K562 (cell line): ENCODE measurements around the gene S100A2. TPM values are rescaled to one million over a fixed set of nuclear protein-coding genes. Genes with fewer than 3 reads are reported as not detected.

ENCODE experiments used
- CTBP1 ChIP-seq: fragments of 450-650 bp; IDR thresholded peaks from 2 replicates; pipeline ENCODE4 v1.6.1; 2016; ENCODE audit warnings: borderline replicate concordance
- NCOA6 ChIP-seq: fragments of 450-650 bp; IDR thresholded peaks from 2 replicates; pipeline ENCODE4 v1.6.1; 2017; ENCODE audit warnings: mild to moderate bottlenecking
- POLR2A ChIP-seq: fragments of 450-650 bp; conservative IDR thresholded peaks from 2 replicates; pipeline ENCODE4 v1.6.1; 2016
- RBM39 ChIP-seq: fragments of 200-400 bp; formaldehyde crosslinking; optimal IDR thresholded peaks from 2 replicates; pipeline ENCODE3; 2018; ENCODE audit warnings: low read depth, low read length
- SRSF3 ChIP-seq: fragments of 200-400 bp; formaldehyde crosslinking; IDR thresholded peaks from 2 replicates; pipeline ENCODE4 v1.6.1; 2016; ENCODE audit warnings: mild to moderate bottlenecking, low read length, moderate library complexity; ENCODE audit not compliant: insufficient read depth
- TOE1 ChIP-seq, 2 experiments: fragments of 450-650 bp in 1 of 2; sonication (generic) in 1 of 2; formaldehyde crosslinking in 1 of 2; IDR thresholded peaks; 2 replicates each; pipeline versions ENCODE4 v1.7.1 to v1.8.0; 2016 to 2022; ENCODE audit warnings: borderline replicate concordance in 2 of 2, mild to moderate bottlenecking in 2 of 2, antibody characterized with exemption in 1 of 2, inconsistent platforms in 1 of 2, low read depth in 1 of 2, missing genetic modification reagents in 1 of 2, moderate library complexity in 1 of 2
- polyA plus RNA-seq, 8 experiments: library from polyadenylated mRNA; depleted of rRNA in 4 of 8; stranded (reverse) in 5 of 8; unstranded in 3 of 8; fragments of >200 nt; fragmentation: Nextera tagmentation in 2 of 8; fragmentation: Illumina TruSeq in 1 of 8; extraction: Ambion mirVana in 2 of 8; extraction: Trizol in 1 of 8; gene quantifications; 2 replicates each; pipeline versions ENCODE4 v1.2.1 to v1.2.3, GENCODE V29; 2011 to 2014; ENCODE audit warnings: inconsistent platforms in 1 of 8, missing spikeins in 1 of 8
- total RNA-seq, 7 experiments: library from RNA; depleted of rRNA in 6 of 7; stranded (reverse); fragments of >200 nt in 6 of 7; fragmentation: Illumina TruSeq in 2 of 7; extraction: Trizol in 2 of 7; gene quantifications; 2 replicates each; pipeline versions ENCODE4 v1.2.1 to v1.2.3, GENCODE V29; 2011 to 2021; ENCODE audit warnings: low replicate concordance in 1 of 7
- TF ChIP-seq, protein P1 (sequence below): IDR thresholded peaks from 2 replicates; pipeline ENCODE4 v1.6.1; 2016; ENCODE audit warnings: missing genetic modification characterization, missing compliant biosample characterization
- TF ChIP-seq, protein P2 (sequence below): fragments of 450-650 bp; IDR thresholded peaks from 2 replicates; pipeline ENCODE4 v1.6.1; 2016; ENCODE audit warnings: low read depth
- TF ChIP-seq, protein P3 (sequence below): sonication (generic); formaldehyde crosslinking; IDR thresholded peaks from 2 replicates; pipeline ENCODE4 v1.8.0; 2022; ENCODE audit warnings: mild to moderate bottlenecking, low read depth, missing genetic modification reagents
- TF ChIP-seq, protein P4 (sequence below): fragments of 250-450 bp; sonication (Bioruptor Pico); IDR thresholded peaks from 2 replicates; pipeline ENCODE4 v1.4.0; 2020; ENCODE audit warnings: mild to moderate bottlenecking, moderate library complexity

Gene S100A2
- total and polyA plus RNA-seq, 9 of the 15 experiments (the other 6 are each of a cell fraction or from before 2014, with no cell fraction given) = 0.28 to 0.65 (median 0.44) TPM; not detected in 4

DNA sequence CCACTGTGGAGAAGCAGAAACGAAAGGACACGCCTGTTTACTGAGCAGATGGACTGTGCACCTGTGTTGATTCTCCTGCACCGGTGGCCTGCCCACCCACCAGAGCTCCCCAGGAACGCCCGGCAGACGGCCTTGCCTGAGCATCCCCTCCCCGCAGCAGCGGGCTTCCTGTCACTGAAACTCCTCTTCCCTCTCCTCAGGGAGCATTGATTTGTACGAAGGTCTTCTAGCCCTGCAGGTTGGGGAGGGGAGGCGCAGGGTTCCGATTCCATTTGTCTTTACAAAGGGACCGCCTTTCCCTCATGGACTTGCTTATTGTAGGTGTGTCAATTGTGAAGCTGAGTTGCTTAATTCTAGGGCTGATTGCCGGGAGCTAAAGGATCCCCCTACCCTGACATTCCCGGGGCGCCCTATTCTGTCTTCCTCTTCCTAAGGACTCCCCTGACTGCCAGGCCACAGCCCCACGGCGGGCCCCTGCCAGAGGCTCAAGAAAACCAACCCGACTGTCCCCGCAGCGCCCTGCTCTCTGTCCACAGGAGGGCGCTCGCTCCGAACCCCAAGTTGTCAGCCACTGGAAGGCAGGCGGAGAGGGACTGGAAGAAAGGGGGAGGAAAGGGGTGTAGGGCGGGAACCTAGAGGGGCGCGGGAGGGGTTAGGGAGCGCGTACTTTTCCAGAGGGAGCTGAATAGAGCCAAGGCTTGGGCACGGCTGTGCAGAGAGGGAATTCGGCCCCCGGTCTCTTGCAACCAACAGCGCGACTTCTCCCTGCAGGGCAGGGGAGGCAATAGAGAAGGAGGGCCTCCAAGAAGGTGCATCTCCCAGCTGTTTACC is 32.7 kb downstream of the S100A2 start (continued):
- TF ChIP-seq, protein P1, sequence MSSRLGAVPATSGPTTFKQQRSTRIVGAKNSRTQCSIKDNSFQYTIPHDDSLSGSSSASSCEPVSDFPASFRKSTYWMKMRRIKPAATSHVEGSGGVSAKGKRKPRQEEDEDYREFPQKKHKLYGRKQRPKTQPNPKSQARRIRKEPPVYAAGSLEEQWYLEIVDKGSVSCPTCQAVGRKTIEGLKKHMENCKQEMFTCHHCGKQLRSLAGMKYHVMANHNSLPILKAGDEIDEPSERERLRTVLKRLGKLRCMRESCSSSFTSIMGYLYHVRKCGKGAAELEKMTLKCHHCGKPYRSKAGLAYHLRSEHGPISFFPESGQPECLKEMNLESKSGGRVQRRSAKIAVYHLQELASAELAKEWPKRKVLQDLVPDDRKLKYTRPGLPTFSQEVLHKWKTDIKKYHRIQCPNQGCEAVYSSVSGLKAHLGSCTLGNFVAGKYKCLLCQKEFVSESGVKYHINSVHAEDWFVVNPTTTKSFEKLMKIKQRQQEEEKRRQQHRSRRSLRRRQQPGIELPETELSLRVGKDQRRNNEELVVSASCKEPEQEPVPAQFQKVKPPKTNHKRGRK (tag) = no peak
- TF ChIP-seq TOE1 (IDR thresholded peaks at IDR 0.05; ENCODE audit: borderline replicate concordance) = 0 out of 2 replicates have a peak, but pooled peaks have one; percentile 18
- TF ChIP-seq TOE1 (CRISPR knock-in tag; IDR thresholded peaks at IDR 0.05; ENCODE audit: borderline replicate concordance, low read depth) = no peak
- TF ChIP-seq POLR2A = no peak
- no peak for TF ChIP-seq RBM39
- TF ChIP-seq SRSF3 = no peak
- TF ChIP-seq, protein P2, sequence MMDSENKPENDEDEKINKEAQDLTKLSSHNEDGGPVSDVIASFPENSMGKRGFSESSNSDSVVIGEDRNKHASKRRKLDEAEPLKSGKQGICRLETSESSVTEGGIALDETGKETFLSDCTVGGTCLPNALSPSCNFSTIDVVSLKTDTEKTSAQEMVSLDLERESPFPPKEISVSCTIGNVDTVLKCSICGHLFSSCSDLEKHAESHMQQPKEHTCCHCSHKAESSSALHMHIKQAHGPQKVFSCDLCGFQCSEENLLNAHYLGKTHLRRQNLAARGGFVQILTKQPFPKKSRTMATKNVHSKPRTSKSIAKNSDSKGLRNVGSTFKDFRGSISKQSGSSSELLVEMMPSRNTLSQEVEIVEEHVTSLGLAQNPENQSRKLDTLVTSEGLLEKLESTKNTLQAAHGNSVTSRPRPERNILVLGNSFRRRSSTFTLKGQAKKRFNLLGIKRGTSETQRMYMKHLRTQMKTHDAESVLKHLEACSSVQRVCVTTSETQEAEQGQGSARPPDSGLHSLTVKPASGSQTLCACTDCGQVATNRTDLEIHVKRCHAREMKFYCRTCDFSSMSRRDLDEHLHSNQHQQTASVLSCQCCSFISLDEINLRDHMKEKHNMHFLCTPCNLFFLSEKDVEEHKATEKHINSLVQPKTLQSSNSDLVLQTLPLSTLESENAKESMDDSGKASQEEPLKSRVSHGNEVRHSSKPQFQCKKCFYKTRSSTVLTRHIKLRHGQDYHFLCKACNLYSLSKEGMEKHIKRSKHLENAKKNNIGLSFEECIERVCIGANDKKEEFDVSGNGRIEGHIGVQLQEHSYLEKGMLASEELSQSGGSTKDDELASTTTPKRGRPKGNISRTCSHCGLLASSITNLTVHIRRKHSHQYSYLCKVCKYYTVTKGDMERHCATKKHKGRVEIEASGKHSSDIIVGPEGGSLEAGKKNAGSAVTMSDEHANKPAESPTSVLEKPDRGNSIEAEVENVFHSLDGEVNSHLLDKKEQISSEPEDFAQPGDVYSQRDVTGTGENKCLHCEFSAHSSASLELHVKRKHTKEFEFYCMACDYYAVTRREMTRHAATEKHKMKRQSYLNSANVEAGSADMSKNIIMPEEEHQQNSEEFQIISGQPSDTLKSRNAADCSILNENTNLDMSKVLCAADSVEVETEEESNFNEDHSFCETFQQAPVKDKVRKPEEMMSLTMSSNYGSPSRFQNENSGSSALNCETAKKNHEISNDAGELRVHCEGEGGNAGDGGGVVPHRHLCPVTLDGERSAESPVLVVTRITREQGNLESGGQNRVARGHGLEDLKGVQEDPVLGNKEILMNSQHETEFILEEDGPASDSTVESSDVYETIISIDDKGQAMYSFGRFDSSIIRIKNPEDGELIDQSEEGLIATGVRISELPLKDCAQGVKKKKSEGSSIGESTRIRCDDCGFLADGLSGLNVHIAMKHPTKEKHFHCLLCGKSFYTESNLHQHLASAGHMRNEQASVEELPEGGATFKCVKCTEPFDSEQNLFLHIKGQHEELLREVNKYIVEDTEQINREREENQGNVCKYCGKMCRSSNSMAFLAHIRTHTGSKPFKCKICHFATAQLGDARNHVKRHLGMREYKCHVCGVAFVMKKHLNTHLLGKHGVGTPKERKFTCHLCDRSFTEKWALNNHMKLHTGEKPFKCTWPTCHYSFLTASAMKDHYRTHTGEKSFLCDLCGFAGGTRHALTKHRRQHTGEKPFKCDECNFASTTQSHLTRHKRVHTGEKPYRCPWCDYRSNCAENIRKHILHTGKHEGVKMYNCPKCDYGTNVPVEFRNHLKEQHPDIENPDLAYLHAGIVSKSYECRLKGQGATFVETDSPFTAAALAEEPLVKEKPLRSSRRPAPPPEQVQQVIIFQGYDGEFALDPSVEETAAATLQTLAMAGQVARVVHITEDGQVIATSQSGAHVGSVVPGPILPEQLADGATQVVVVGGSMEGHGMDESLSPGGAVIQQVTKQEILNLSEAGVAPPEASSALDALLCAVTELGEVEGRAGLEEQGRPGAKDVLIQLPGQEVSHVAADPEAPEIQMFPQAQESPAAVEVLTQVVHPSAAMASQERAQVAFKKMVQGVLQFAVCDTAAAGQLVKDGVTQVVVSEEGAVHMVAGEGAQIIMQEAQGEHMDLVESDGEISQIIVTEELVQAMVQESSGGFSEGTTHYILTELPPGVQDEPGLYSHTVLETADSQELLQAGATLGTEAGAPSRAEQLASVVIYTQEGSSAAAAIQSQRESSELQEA = no peak
- 0 out of 2 replicates have a peak, but pooled peaks have one; percentile 18 for TF ChIP-seq CTBP1
- TF ChIP-seq, protein P3, sequence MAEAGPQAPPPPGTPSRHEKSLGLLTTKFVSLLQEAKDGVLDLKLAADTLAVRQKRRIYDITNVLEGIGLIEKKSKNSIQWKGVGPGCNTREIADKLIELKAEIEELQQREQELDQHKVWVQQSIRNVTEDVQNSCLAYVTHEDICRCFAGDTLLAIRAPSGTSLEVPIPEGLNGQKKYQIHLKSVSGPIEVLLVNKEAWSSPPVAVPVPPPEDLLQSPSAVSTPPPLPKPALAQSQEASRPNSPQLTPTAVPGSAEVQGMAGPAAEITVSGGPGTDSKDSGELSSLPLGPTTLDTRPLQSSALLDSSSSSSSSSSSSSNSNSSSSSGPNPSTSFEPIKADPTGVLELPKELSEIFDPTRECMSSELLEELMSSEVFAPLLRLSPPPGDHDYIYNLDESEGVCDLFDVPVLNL (CRISPR knock-in tag) = no peak
- TF ChIP-seq, protein P4, sequence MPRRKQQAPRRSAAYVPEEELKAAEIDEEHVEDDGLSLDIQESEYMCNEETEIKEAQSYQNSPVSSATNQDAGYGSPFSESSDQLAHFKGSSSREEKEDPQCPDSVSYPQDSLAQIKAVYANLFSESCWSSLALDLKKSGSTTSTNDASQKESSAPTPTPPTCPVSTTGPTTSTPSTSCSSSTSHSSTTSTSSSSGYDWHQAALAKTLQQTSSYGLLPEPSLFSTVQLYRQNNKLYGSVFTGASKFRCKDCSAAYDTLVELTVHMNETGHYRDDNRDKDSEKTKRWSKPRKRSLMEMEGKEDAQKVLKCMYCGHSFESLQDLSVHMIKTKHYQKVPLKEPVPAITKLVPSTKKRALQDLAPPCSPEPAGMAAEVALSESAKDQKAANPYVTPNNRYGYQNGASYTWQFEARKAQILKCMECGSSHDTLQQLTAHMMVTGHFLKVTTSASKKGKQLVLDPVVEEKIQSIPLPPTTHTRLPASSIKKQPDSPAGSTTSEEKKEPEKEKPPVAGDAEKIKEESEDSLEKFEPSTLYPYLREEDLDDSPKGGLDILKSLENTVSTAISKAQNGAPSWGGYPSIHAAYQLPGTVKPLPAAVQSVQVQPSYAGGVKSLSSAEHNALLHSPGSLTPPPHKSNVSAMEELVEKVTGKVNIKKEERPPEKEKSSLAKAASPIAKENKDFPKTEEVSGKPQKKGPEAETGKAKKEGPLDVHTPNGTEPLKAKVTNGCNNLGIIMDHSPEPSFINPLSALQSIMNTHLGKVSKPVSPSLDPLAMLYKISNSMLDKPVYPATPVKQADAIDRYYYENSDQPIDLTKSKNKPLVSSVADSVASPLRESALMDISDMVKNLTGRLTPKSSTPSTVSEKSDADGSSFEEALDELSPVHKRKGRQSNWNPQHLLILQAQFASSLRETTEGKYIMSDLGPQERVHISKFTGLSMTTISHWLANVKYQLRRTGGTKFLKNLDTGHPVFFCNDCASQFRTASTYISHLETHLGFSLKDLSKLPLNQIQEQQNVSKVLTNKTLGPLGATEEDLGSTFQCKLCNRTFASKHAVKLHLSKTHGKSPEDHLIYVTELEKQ = no peak
- TF ChIP-seq NCOA6 = no peak
